H1 (cell line): ENCODE data around the gene PRRG2. TPM values are rescaled to one million over a fixed set of nuclear protein-coding genes. Genes with fewer than 3 reads are reported as not detected.

Experiments
- ASH2L ChIP-seq: fragments of 200-600, 300-600 bp; sonication (generic); IDR thresholded peaks from one replicate; pipeline ENCODE4 v1.7.1; 2017; ENCODE audit warnings: low read length
- CBX8 ChIP-seq: fragments of 300-800, 300-1000 bp; sonication (generic); IDR thresholded peaks from 2 replicates; pipeline ENCODE4 v1.7.1; 2016; ENCODE audit warnings: low read depth, low read length, borderline replicate concordance
- HDAC2 ChIP-seq, 2 experiments: fragments of 300-600 bp in 1 of 2; sonication (generic) in 1 of 2; IDR thresholded peaks; 2 replicates each; pipeline ENCODE4 v1.6.1; 2011 to 2012; ENCODE audit warnings: low read depth in 2 of 2, low read length in 2 of 2, mild to moderate bottlenecking in 2 of 2, moderate library complexity in 2 of 2, borderline replicate concordance in 1 of 2, inconsistent platforms in 1 of 2
- HDAC6 ChIP-seq: IDR thresholded peaks from one replicate; pipeline ENCODE4 v1.7.1; 2012; ENCODE audit warnings: low read depth, mild to moderate bottlenecking, inconsistent platforms, low read length, moderate library complexity
- KDM5A ChIP-seq: fragments of 200-600 bp; IDR thresholded peaks from 2 replicates; pipeline ENCODE4 v1.7.1; 2012; ENCODE audit warnings: mild to moderate bottlenecking, low read length, inconsistent platforms, mixed read lengths
- RBBP5 ChIP-seq: IDR thresholded peaks from 2 replicates; pipeline ENCODE4 v1.7.1; 2012; ENCODE audit warnings: low read depth, mild to moderate bottlenecking, inconsistent platforms, low read length, moderate library complexity, borderline replicate concordance
- RNF2 ChIP-seq: fragments of 200-900, 300-1000 bp; sonication (generic); IDR thresholded peaks from 2 replicates; pipeline ENCODE4 v1.7.1; 2016; ENCODE audit warnings: borderline replicate concordance, low read depth, mild to moderate bottlenecking, antibody characterized with exemption, low read length; ENCODE audit not compliant: poor library complexity, severe bottlenecking; ENCODE audit errors: missing control alignments
- SAP30 ChIP-seq: fragments of 300-600 bp; sonication (generic); IDR thresholded peaks from 2 replicates; pipeline ENCODE4 v1.7.1; 2012; ENCODE audit warnings: low read length, moderate library complexity, mild to moderate bottlenecking, inconsistent platforms; ENCODE audit not compliant: insufficient read depth, insufficient replicate concordance
- SIN3A ChIP-seq, 2 experiments: IDR thresholded peaks in 1 of 2; conservative IDR thresholded peaks in 1 of 2; 2 replicates each; pipeline ENCODE4 v1.6.1; 2011 to 2012; ENCODE audit warnings: low read length in 2 of 2, improper control_type of control experiment in 1 of 2, low read depth in 1 of 2, mild to moderate bottlenecking in 1 of 2
- SP1 ChIP-seq: IDR thresholded peaks from 2 replicates; pipeline ENCODE4 v1.6.1; 2011; ENCODE audit warnings: low read depth, low read length
- SP4 ChIP-seq: IDR thresholded peaks from 2 replicates; pipeline ENCODE4 v1.6.1; 2012; ENCODE audit warnings: low read length, inconsistent platforms
- TAF1 ChIP-seq: IDR thresholded peaks from 2 replicates; pipeline ENCODE4 v1.6.1; 2011; ENCODE audit warnings: mild to moderate bottlenecking, low read depth, low read length
- polyA plus RNA-seq, 7 experiments: library from polyadenylated mRNA; depleted of rRNA in 3 of 7; stranded (reverse) in 5 of 7; unstranded in 2 of 7; fragments of >200 nt in 5 of 7; fragments of 200-250 nt in 2 of 7; gene quantifications; 1 replicate in 5 of 7; 2 replicates in 1 of 7; 4 replicates in 1 of 7; pipeline versions ENCODE4 v1.2.1 to v1.2.3, GENCODE V29; 2011 to 2013; ENCODE audit warnings: missing spikeins in 2 of 7, mixed read lengths in 2 of 7
- total RNA-seq: library from RNA; stranded (reverse); fragmentation: NEBNext Ultra II Directional; extraction: Animal tissue kit (Norgen Biotek cat#: 25700); gene quantifications from 2 replicates; pipeline ENCODE4 v1.2.1, GENCODE V29; 2021
- TF ChIP-seq, protein P1 (sequence below): IDR thresholded peaks from 2 replicates; pipeline ENCODE4 v1.6.1; 2012; ENCODE audit warnings: inconsistent platforms

The PRRG2 gene
- total and polyA plus RNA-seq, 2 of the 8 experiments (the other 6 are each of a cell fraction or from before 2014, with no cell fraction given) = 4.1 to 5.6 TPM

DNA sequence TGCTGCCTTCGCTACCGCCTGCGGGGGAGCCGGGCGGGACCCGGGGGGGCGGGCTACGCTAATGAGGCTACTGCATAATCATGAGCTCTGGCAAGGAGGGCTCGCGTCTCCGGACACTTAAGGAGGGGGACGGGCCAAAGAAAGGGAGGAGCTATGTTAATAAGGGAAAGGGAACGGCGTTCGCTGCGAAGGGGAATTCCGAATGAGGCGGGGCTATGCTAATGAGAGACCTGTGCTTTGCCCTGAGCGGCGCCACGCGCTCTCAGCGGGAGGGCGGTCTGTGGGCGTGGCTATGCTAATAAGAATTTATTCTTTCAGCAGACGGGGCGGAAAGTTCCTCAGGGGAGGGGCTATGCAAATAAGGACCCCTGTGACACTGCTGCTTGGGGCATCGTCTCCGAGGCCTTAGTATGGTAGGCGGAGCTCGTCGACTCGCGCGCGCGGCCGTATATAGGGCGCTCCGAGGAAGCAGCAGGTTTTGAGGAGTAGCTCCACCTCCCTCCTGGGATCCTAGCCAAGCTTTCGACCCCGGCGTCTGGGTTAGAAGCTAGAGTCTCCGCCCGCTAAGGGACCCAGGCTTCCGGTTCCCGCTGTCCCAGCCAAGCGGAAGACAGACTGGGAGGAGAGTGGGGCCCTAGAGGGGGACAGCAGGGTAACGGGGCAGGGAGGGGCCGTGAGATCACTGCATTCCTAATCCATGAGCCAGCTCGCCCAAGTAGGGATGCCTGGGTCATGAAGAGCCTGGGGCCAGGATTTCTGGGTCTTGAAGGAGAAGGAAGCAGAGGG is 59.2 kb downstream of the PRRG2 start, which contains the start of gene RRAS (continued):
- TF ChIP-seq RNF2 (no peak), KDM5A (no peak), CBX8 (no peak), TAF1 (peak; percentile 71), ASH2L (peak; percentile 88), HDAC2 (IDR thresholded peaks at IDR 0.05; ENCODE audit: borderline replicate concordance in 1 of 2, low read depth in 2 of 2, low read length in 2 of 2) (peak in 1 of 2 experiments; percentile 79; a peak in 1 of 4 replicates), SP4 (peak; percentile 88), SIN3A (conservative IDR thresholded peaks at IDR 0.05 in 1 of 2, IDR thresholded peaks at IDR 0.05 in 1 of 2; ENCODE audit: low read depth in 1 of 2, low read length in 2 of 2) (peak in 1 of 2 experiments; percentile 48; a peak in 1 of 4 replicates), HDAC6 (no peak), RBBP5 (peak; percentile 94), SAP30 (no peak), SP1 (peak; percentile 76)
- TF ChIP-seq, protein P1, sequence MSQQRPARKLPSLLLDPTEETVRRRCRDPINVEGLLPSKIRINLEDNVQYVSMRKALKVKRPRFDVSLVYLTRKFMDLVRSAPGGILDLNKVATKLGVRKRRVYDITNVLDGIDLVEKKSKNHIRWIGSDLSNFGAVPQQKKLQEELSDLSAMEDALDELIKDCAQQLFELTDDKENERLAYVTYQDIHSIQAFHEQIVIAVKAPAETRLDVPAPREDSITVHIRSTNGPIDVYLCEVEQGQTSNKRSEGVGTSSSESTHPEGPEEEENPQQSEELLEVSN = 0 out of 2 replicates have a peak, but pooled peaks have one; percentile 17
